Measurements from ENCODE around the gene MFSD1.

The MFSD1 gene

DNA sequence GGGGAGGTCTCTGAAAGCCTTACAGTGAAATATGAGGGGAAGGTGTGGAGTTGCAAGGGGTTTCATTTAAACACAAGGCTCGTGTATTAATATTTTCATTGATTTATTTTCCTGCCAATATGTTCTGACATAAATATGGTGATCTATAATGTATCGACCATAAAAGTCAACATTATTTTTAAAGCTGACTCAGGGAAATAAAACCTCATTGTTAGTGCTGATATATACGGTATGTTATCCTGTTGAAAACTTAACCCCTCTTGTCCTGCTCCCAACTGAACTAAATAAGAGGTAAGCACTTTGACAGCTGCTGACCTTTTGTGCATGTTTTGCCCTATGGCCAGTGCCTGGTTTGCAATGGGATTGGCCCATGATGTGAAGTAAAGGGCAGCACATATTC, 47.9 kb downstream of the MFSD1 start:
- H3K4me3 ChIP-seq (ENCODE audit: low read depth, low read length), result no peak overlapping the region
- DNase-seq (ENCODE audit: low read depth), result no peak
- no peak for TF ChIP-seq CTCF (IDR thresholded peaks at IDR 0.05; ENCODE audit: control insufficient read depth, extremely low read depth, insufficient read depth)

- no peak for TF ChIP-seq CTCF (IDR thresholded peaks at IDR 0.05; ENCODE audit: control insufficient read depth, extremely low read depth, insufficient read depth)
- no peak for DNase-seq (ENCODE audit: low read depth)
- no peak overlapping the region for H3K4me3 ChIP-seq (ENCODE audit: low read depth, low read length)
Measured at GRCh38 chr3:158859362-158859761, 57.5 kb downstream of the MFSD1 start.

DNA sequence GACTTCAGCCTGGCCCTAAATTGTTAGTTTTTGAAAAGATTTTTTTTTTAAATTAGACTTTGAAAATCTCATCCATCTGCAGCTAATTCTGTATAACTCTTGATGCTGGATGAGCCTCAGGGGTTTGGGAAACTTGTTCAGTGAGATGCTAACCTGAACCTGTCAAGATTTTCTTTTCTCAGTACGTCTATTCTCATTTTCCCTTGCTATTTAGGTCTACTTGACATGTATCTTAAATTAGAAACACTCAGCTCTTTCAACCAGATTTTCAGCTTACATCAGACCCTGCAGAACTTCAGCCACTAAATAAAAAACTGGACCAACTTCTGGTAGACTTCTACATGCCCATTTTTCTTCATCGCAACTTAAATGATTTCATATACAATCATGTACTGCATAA, 61.4 kb downstream of the MFSD1 start:
- DNase-seq (ENCODE audit: low read depth), result no peak
- no peak for TF ChIP-seq CTCF (IDR thresholded peaks at IDR 0.05; ENCODE audit: control insufficient read depth, extremely low read depth, insufficient read depth)
- H3K4me3 ChIP-seq (ENCODE audit: low read depth, low read length), result no peak overlapping the region

DNA sequence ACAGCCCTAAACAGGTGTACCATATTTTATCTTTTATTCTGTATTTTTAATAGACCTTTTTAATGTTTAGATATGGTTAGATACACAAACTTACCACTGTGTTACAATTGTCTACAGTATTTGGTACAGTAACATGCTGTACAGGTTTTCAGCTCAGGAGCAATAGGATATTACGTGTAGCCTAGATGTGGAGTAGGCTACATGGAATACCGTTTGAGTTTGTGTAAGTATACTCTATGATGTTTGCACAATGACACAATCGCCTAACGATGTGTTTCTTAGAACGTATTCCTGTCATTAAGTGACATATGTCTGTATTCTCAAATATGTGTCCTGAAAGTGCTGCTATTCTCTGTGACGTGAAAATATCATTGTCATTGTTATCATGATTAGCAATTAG, 62.6 kb downstream of the MFSD1 start:
- H3K4me3 ChIP-seq (ENCODE audit: low read depth, low read length), result no peak overlapping the region
- DNase-seq (ENCODE audit: low read depth), result no peak
- no peak for TF ChIP-seq CTCF (IDR thresholded peaks at IDR 0.05; ENCODE audit: control insufficient read depth, extremely low read depth, insufficient read depth)

DNA sequence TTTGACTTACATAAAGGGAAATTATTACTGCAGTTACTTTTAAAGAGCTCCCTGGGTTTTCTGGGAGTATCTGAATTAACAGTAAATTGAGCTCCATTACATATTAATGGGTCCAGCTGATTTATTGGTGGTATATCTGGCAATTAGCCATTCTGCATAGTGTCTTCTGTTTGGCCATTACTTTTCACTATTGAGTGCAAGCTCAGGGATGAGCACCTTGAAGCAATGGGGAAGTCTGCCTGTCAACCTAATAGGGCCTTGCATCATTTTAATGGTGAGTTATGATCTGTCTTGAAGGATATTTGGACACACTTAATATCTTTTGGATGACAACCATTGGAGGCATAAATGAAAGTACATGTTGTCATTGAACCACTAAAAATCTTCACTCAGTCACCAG, 73.8 kb downstream of the MFSD1 start:
- TF ChIP-seq CTCF (IDR thresholded peaks at IDR 0.05; ENCODE audit: control insufficient read depth, extremely low read depth, insufficient read depth), result no peak
- H3K4me3 ChIP-seq (ENCODE audit: low read depth, low read length), result no peak overlapping the region
- no peak for DNase-seq (ENCODE audit: low read depth)
